ENCODE results near the gene DAP. TPM values are rescaled to one million over a fixed set of nuclear protein-coding genes. Genes with fewer than 3 reads are reported as not detected.

The DAP gene
- total and polyA plus RNA-seq, 2 of the 4 experiments (the other 2 are of a cell fraction), result 49.6 to 189 TPM

- POLR2A ChIA-PET (ENCODE audit: unreplicated experiment), result no interaction called here
- intact Hi-C loops (cut with micrococcal nuclease), result no loop called here
- Histone ChIP-seq H2BK5ac (ENCODE audit: low read depth, low read length, poor library complexity, severe bottlenecking) (no peak overlapping the region), H3K27ac (ENCODE audit: insufficient read depth, low read length) (no peak overlapping the region), H3K36me3 (ENCODE audit: control insufficient read depth, insufficient read depth, low read length) (peaks cover 15% of the 10 kb centered on the region; the same call in 1 of the 2 replicates), H4K8ac (ENCODE audit: low read depth in 2 of 2, low read length in 2 of 2) (no peak overlapping the region), H2BK120ac (ENCODE audit: low read depth, low read length) (no peak overlapping the region), H3K9me1 (ENCODE audit: insufficient read depth, low read length) (0 out of 2 replicates have a peak, but pooled peaks cover under 1% of the 10 kb centered on the region), H4K20me1 (ENCODE audit: insufficient read depth, low read length) (peaks cover 27% of the 10 kb centered on the region; the same call in 1 of the 2 replicates), H2AK5ac (ENCODE audit: low read depth, low read length) (no peak overlapping the region), H3K79me1 (ENCODE audit: low read depth in 1 of 2, low read length in 2 of 2) (peaks cover 5 to 32% of the 10 kb centered on the region in 2 experiments), H3K27me3 (ENCODE audit: control insufficient read depth, insufficient read depth, low read length) (no peaks in the 10 kb centered on the region), H3K9me3 (ENCODE audit: control insufficient read depth, insufficient read depth, low read length) (no peaks in the 10 kb centered on the region), H2AK9ac (replicated peaks; ENCODE audit: low read depth, low read length, poor library complexity) (no peak overlapping the region), H3K23ac (ENCODE audit: low read depth, low read length) (no peak overlapping the region), H2BK15ac (ENCODE audit: low read depth, low read length) (no peak overlapping the region), H3K4ac (ENCODE audit: low read depth, low read length) (no peak overlapping the region), H3K4me1 (ENCODE audit: control insufficient read depth, insufficient read depth, low read length) (no peaks in the 10 kb centered on the region; the same call in 1 of the 2 replicates), H3K18ac (ENCODE audit: low read depth, low read length) (no peak overlapping the region), H3K4me2 (ENCODE audit: low read depth, low read length) (no peak overlapping the region), H3K14ac (replicated peaks; ENCODE audit: low read depth, low read length) (no peak overlapping the region), H2AFZ (replicated peaks; ENCODE audit: low read length, poor library complexity) (no peak overlapping the region), H4K91ac (ENCODE audit: insufficient read depth, low read depth, low read length) (no peak overlapping the region), H3K56ac (ENCODE audit: extremely low read depth, insufficient read depth, low read length) (no peak overlapping the region), H2BK20ac (ENCODE audit: low read depth, low read length) (no peak overlapping the region), H4K5ac (ENCODE audit: low read depth, low read length) (no peak overlapping the region), H3K4me3 (ENCODE audit: insufficient read depth, low read depth, low read length) (no peak overlapping the region), H3K9ac (ENCODE audit: low read depth, low read length) (no peak overlapping the region)
- in situ Hi-C loops (cut with MboI; ENCODE audit: low sequenced_read_pairs), result no loop called here
- dilution Hi-C loops (cut with HindIII; ENCODE audit: low sequenced_read_pairs, unreplicated experiment), result no loop called here
- TF ChIP-seq, protein P1, sequence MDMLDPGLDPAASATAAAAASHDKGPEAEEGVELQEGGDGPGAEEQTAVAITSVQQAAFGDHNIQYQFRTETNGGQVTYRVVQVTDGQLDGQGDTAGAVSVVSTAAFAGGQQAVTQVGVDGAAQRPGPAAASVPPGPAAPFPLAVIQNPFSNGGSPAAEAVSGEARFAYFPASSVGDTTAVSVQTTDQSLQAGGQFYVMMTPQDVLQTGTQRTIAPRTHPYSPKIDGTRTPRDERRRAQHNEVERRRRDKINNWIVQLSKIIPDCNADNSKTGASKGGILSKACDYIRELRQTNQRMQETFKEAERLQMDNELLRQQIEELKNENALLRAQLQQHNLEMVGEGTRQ (IDR thresholded peaks at IDR 0.05; ENCODE audit: low read depth, low read length), result no peak
- TF ChIP-seq MAZ (IDR thresholded peaks at IDR 0.05; ENCODE audit: borderline replicate concordance, low read depth, low read length) (no peak), RFX5 (IDR thresholded peaks at IDR 0.05; ENCODE audit: low read depth, low read length) (no peak), NFE2L2 (IDR thresholded peaks at IDR 0.05; ENCODE audit: low read depth, low read length) (no peak), SMC3 (IDR thresholded peaks at IDR 0.05; ENCODE audit: low read depth, low read length) (no peak), BHLHE40 (IDR thresholded peaks at IDR 0.05; ENCODE audit: low read depth, low read length) (no peak)
- 100% methylated on average over 1 of the region's 3 CpGs; no CpG with 5 or more reads in 1 of the 2 experiments for WGBS, 2 experiments (ENCODE audit: extremely low coverage in 2 of 2, insufficient read length in 1 of 2)
- ATAC-seq (ENCODE audit: low read depth), result no peak
- BruUV-seq (replicated peaks), result no TSS peak
- DNase-seq, result no peak
- CTCF ChIA-PET, result no interaction called here
These were observed 115.9 kb downstream of the DAP start for GRCh38 chr5:10645146-10645545.
